ENCODE results near the gene REN. TPM values are rescaled to one million over a fixed set of nuclear protein-coding genes. Genes with fewer than 3 reads are reported as not detected.

The REN gene
- total and polyA plus RNA-seq, 2 of the 13 experiments (the other 11 are each of a cell fraction or from before 2014, with no cell fraction given): not detected

GRCh38 chr1:204145033-204145504, 21.1 kb downstream of the REN start (continued):
- 0 out of 2 replicates have a peak, but pooled peaks have one; percentile 19 for TF ChIP-seq ZFP91 (CRISPR knock-in tag; IDR thresholded peaks at IDR 0.05; ENCODE audit: borderline replicate concordance)
- peak; percentile 46; the same call in 1 of the 2 replicates for TF ChIP-seq FOXP4 (CRISPR knock-in tag; IDR thresholded peaks at IDR 0.05)
- TF ChIP-seq ZBTB7B (CRISPR knock-in tag; IDR thresholded peaks at IDR 0.05): peak; percentile 77; the same call in 1 of the 2 replicates
- TF ChIP-seq TAF1 (CRISPR knock-in tag; IDR thresholded peaks at IDR 0.05): no peak
- TF ChIP-seq ZNF510 (CRISPR knock-in tag; IDR thresholded peaks at IDR 0.05; ENCODE audit: low read depth): no peak
- no peak for TF ChIP-seq MTF2 (CRISPR knock-in tag; IDR thresholded peaks at IDR 0.05; ENCODE audit: borderline replicate concordance)
- TF ChIP-seq SP2 (CRISPR knock-in tag; IDR thresholded peaks at IDR 0.05): no peak
- TF ChIP-seq ZNF639 (CRISPR knock-in tag; conservative IDR thresholded peaks at IDR 0.05): no peak
- no peak for TF ChIP-seq ZNF230 (CRISPR knock-in tag; IDR thresholded peaks at IDR 0.05)
- TF ChIP-seq GATA4 (IDR thresholded peaks at IDR 0.05; ENCODE audit: borderline replicate concordance, low read depth): 0 out of 2 replicates have a peak, but pooled peaks have one; percentile 7
- TF ChIP-seq ZBTB38 (CRISPR knock-in tag; IDR thresholded peaks at IDR 0.05): no peak
- no peak for TF ChIP-seq CSRNP2 (CRISPR knock-in tag; conservative IDR thresholded peaks at IDR 0.05; ENCODE audit: low read depth)
- no peak for TF ChIP-seq ZNF652 (CRISPR knock-in tag; IDR thresholded peaks at IDR 0.05; ENCODE audit: borderline replicate concordance, low read depth)
- TF ChIP-seq NR2F1 (CRISPR knock-in tag; IDR thresholded peaks at IDR 0.05): peak; percentile 63 to 89
- TF ChIP-seq ZNF251 (CRISPR knock-in tag; IDR thresholded peaks at IDR 0.05): no peak
- no peak for TF ChIP-seq ZNF598 (CRISPR knock-in tag; IDR thresholded peaks at IDR 0.05; ENCODE audit: borderline replicate concordance)
- no peak for TF ChIP-seq SETDB1 (CRISPR knock-in tag; IDR thresholded peaks at IDR 0.05; ENCODE audit: borderline replicate concordance)
- 0 out of 2 replicates have a peak, but pooled peaks have one; percentile 32 for TF ChIP-seq MAZ (IDR thresholded peaks at IDR 0.05; ENCODE audit: borderline replicate concordance, low read depth, low read length)
- TF ChIP-seq MAZ (CRISPR knock-in tag; IDR thresholded peaks at IDR 0.05; ENCODE audit: low read depth): peak; percentile 72; the same call in 1 of the 2 replicates
- TF ChIP-seq HIVEP1 (CRISPR knock-in tag; IDR thresholded peaks at IDR 0.05): peak; percentile 90; the same call in 1 of the 2 replicates
- TF ChIP-seq RBM22 (optimal IDR thresholded peaks at IDR 0.05; ENCODE audit: low read length): no peak
- no peak for TF ChIP-seq ZNF564 (CRISPR knock-in tag; IDR thresholded peaks at IDR 0.05)
- peak; percentile 99 for TF ChIP-seq PITX1 (CRISPR knock-in tag; IDR thresholded peaks at IDR 0.05)
- 0 out of 2 replicates have a peak, but pooled peaks have one; percentile 43 for TF ChIP-seq EHMT2 (IDR thresholded peaks at IDR 0.05; ENCODE audit: borderline replicate concordance, low read depth, low read length)

All from HepG2 (cell line).